CD4-positive, alpha-beta T cell treated with Interferon gamma for 1 hour (primary cell): ENCODE data around the gene ASCC3.

Source experiments
- DNase-seq: peaks from one replicate; pipeline ENCODE4 v3.0.0-alpha.2; 2020

The ASCC3 gene

DNA sequence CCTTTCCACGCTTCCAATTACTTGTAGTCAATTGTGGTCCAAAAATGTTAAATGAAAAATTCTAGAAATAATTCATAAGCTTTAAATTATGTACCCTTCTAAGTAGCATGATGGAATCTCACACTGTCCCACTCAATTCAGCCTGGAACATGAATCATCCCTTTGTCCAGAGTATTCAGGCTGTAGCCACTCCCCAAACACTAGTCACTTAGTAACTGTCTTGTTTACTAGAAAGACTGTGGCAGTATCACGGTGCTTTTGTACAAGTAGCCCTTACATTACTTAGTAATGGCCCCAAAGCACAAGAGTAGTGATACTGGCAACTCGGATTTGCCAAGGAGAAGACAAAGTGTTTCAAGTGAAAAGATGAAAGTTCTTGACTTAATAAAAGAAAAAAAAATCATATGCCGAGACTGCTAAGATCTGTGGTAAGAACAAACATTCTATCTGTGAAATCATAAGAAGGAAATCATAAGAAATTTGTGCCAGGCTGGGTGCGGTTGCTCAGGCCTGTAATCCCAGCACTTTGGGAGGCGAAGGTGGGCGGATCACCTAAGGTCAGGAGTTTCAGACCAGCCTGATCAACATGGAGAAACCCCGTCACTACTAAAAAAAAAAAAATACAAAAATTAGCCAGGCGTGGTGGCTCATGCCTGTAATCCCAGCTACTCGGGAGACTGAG is 247.9 kb downstream of the ASCC3 start:
- DNase-seq: no peak

DNA sequence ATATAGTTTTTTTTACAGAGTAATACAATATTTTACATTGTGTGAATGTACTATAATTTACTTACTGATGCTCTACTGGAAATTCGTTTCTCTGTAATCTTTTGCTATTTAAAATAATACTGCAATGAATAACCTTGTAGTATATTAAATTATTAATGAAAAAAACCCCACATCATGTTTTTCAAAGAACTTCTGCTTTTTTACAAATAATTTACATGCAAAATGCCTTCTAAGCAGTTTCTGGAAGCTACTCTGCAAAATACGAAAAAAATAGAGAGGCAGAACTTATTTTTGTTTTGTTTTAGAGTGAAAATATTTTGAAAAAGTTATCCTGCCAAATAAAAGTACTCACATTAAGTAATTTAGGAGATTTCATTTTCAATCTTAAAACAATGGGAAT is 250.6 kb downstream of the ASCC3 start:
- DNase-seq: no peak

DNA sequence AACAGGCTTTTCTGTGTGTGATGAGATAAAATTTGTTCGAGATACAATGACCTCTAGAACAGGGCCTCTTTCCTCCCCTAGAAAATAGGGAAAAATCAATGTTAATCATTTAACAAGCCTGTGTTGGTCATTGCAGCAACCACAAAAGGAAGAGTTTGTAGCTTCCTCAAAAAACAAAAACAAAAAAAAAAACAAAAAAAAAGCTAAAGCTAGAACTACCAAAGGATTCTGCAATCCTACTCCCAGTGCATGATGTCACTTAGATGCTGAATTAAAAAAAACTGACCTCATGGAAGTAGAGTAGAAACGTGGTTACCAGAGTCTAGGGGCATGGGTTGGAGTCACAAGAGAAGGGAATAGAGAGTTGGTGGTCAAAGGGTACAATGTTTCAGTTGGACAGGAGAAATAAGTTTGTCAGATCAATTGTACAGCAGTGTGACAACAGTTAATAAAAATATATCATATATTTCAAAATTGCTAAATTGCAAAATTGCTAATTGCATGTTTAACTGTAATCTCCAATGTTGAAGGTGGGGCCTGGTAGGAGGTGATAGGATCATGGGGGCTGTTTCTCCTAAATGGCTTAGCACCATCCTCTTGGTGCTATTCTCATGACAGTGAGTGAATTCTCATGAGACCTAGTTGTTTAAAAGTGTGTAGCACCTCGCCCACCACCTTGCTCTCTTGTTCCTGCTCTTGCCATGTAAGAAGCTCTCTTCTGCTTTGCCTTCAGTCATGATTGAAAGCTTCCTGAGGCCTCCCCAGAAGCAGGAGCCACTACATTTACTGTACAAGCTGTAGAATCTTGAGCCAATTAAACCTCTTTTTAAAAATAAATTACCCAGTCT is 253.0 kb downstream of the ASCC3 start:
- no peak for DNase-seq

DNA sequence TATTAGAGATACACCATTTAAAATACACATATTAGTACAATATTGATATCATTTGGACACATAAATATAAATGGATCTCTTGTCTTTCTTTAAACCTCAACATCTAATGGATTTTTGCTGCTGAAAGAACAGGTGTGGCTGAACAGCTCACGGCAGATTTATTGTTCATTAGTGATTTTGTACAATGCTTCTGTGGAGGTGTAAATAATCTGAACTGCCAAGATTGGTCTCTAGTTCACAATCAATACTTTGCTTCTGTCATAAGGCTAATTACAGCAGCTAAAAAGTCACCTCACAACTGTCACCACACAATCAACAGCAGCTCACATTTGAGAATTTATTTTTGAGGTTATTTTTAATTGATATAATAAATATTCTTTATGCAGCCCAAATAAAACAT is 254.4 kb downstream of the ASCC3 start:
- no peak for DNase-seq

DNA sequence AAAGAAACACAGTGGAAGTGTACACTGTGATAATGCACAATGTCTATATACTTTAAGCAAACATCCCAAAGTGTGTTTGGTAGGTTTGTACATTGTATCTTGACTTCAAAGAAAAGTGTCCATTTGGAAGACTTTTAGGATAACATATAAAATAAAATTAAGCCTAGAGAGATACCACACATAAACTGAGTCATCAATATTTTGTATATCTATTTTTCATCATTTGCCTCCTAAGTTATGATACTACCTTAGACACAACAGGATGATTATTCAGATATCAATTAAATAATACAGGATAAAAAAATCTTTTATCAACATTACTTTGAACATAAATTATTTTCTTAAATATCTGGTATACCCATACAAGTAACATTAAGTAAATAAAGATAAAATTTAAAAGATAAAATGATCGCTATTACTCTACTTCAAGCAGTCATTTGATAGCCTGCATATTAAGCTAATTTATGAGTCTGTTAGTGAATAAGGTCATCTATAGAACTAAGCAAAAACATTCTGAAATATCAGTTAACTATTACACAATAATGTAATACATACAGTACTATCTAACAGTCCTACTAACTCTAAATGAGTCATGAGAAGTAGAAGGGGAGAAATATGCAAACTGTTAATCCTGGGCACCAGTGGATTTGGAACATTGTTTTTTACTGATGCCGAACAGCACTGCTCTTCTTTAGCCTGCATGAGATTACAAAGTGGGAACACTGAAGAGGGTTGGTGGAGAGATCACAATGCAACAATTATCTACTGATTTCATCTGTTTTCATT is 258.0 kb downstream of the ASCC3 start:
- DNase-seq: no peak

DNA sequence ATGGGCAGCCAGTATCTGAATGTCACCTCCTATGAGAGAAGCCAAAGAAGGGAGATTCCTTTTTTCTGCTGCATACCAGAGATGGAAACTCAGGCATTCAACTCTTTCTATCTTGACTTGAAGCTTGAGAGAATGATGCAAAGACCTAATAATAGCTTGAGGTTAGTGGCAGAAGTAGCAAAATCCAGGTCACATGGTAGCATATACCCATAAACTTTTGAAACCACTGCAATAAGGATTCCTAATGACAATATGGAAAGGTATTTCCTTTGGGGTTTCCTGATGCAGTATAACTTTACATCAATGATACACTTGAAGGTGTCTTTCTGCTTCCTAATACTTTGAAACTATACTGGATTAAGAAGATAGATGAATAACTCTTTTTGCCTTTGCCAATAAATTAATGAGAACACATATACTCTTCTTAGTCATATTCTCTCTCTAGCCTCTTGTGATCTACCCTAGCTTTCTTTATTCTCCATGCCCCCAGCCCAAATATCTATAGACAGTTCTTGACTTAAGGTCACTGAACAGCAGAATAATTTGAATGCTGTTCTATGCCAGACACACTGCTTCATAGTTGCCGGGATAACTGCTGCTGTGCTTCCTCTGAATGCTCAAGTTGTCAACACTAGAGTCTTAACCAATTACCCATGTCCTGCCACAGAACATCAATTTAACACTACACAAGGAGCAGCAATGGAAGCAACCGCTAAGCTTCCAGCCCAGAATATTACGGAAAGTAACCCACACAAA is 260.9 kb downstream of the ASCC3 start:
- DNase-seq: no peak

DNA sequence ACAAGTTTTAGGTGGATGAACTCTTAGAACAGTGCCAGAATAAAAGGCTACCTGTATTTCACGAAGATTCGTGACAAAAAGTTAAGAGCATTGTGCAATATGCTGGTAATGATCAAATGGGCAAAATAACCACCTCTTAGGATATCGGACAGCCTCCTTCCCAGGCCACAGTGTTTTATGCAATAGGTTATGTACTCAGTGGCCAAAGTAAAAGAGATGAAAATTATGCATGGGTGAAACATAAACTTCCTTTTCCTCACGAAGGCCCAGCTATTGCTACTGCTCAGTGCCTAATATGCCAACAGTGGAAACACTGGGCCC is 262.8 kb downstream of the ASCC3 start:
- no peak for DNase-seq

DNA sequence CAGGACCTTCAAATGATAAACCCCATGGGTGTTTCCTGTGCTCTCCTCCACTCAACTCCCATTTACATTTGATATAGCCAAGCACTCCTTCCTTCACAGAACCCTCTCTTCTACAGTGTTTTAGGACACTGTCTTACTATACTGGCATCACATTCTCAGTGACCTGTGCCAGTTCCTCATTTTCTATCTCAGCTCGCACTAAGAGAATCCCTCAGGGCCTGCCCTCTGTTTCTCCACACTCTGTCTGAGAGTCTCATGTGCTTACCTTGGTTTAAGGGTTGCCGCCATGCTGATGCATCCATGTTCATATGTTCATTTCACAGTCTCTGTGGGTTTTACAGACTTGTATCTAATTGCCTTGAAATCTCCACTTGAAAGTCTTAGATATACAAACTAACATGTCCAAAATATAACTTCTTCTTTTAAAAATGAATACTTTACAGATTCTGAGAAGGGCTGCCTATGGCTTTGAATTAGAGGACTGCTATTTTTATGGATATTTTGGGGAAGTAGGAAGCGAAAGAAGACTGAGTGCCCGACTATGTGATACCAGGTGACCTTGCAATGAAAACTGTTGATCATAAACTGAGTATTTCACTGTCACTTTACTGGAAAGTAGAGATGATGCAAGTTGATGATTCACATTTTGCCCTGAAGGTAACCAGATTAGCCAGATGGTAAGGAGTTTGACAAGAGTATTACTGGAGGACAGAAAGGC is 263.3 kb downstream of the ASCC3 start:
- no peak for DNase-seq

DNA sequence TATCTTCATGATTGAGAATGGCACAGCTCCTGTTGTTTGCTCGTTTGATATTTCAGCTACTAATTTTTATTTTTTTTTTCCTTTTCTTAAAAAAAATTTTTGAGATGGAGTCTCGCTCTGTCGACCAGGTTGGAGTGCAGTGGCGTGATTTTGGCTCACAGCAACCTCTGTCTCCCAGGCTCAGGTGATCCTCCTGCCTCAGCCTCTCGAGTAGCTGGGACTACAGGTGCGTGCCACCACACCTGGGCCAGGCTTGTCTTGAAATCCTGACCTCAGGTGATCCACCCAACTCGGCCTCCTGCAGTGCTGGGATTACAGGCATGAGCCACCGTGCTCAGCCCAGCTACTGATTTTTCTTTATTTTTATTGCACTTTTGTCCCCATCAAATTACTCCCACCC is 266.2 kb downstream of the ASCC3 start:
- DNase-seq: no peak

DNA sequence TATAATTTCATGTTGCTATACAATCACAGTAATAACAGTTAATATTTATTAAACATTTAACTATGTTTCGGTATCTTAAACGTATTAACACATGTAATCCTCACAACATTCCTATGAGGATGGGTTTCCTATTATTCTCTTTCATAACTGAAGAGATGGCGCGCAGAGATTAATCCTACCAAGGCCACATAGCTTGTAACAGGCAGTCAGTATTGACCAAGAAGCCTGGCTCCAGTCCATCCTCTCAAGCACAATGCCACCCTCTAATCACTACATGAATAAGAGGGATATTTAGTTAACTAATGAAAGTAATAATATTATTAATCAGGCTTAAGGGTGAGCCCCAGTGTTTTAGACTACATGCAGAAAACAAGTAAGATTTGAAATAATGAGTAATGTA is 266.7 kb downstream of the ASCC3 start:
- DNase-seq: no peak

DNA sequence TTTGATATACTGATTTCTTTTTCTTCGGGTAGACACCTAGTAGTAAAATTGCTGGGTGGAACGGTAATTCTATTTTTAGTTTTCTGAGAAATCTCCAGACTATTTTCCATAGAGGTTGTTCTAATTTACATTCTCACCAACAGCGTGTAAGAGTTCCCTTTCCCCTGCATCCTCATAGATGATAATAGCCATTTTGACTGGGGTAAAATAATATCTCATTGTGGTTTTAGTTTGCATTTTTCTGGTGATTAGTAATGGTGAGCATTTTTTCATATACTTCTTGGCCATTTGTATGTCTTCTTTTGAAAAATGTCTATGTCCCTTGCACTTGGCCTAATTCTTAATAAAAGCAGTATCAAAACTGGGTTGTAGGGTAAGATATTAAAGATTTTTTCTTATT is 267.5 kb downstream of the ASCC3 start:
- DNase-seq: no peak

DNA sequence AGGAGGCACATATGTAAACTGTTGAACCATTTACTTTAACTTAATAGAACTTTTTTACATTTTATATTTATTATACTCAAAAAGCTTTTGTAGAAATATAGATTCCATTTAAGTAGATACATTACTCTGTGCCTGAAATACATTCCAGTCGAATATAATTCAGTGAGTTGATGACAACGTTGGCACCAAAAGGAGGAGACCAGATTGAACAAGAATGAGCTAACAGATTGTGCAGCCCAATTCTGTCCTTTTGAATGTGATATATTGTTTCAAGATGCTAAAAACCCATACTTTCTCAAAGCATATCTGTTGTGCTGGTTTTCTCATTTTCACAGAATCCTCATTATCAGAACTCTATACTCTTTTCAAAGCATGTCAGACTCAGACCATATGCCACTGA is 269.0 kb downstream of the ASCC3 start:
- no peak for DNase-seq

DNA sequence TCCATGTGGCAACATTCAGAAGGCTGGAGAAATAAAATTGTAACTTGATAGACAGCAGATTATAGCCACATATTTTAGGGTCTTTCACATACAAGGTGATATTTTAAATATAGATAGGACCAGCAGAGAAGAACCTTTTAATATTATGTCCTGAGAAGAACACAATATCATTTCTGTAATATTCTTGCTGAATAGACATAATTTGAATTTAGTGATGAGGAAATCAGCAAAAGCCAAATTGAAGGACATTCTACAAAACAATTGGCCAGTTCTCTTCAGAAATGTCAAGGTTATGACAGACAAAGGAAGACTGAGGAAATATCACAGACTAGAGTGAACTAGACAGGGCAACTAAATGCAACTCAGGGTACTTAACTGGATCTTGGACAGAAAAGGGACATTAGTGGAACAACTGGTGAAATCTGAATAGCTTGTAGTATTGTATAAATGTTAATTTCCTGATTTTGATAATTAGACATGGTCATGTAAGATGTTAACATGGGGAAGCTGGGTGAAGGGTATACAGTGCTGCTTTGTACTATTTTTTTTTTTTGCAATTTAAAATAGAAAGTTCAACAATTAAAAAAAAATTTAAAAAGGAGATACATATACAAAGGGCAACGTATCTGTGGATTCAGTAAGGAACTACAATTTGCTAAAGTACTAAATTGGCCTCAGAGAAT is 281.9 kb downstream of the ASCC3 start:
- DNase-seq: no peak

DNA sequence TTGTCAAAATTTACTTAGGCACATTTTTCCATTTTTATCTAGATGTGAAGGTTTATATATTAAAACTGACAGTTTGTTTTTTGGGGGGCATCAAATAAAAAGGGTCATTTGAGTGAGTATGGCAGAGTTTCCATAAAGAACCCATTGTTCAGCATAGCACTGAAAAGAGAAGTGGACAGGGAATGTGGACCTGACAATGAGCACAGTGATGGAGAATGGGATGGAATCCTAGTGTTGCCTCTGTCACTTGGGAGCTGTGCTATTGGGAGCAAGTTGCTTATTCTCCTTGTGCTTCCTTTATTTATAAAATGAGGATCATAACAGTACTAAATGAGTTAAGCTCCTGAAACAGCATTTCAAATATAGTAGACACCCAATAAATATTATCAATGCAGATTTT is 285.7 kb downstream of the ASCC3 start:
- DNase-seq: no peak

DNA sequence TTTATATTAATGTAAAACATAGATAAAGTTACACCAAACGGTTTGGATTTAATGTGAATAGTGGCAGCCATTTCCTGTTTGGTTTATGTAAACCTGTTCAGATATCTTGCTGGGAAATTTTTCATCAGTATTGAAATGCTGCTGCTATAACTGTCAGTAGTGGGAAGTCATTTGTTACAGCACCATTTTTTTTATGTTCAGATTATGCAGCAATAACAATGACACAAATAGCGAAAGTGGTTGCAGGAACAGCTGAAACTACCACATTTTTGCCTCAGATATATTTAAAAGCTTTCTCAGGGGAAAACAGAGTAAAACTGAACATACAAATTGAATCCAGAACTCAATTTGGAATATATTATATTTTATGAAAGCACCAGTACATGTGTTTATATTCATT is 287.6 kb downstream of the ASCC3 start:
- DNase-seq: no peak

DNA sequence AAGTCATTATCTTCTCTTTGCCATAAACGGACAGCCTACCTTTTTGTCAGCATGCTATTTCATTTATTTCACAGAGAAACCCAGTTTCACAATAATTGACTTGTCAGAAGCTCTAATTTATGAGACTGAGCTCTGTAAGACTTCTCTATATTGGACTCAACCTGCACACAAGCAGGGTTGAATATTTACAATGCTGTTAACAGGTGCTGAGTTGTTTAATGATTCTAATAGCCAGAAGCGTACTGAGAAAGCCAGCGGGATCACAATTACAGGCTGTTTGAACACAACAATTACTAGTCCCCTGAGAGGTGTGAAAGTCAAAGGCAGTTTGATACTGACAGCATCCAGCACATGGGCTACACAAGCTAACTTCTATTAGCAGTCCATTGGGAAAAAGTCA is 288.2 kb downstream of the ASCC3 start:
- no peak for DNase-seq

DNA sequence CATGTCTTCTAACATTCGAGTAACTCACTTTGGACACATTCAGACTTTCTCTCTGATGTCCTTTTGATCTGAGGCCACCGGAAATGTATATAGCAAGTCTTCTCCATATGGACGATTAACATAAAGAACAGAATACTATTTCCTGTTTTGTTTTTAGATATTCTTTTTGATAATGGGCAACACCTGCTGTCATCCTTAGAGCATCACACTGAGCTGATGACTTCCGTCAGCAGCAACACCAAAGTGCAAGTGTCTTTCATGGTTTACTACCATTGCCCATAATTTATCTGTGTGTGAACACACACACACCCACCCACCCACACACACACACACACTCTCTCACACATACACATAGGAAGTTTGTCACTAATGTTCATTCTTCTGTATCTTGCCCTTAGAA is 303.7 kb downstream of the ASCC3 start:
- DNase-seq: no peak

DNA sequence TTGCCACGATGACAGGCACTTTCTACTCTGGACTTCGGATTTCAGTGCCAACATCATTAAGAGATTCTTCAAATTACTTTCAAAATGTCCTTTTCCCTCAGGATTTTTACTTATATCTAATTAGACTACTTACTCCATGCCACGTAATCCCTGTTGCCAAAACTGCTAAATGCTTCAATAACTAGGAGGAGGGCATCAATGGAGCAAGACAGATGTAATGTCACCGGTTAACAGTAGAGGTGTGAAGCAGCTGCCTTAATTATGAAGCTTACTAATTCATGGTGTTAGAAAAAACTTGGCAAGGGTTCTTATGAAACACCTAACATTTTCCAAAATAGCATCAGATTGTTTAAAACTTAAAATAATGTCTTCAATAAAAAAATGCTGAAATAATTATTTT is 305.2 kb downstream of the ASCC3 start:
- no peak for DNase-seq

DNA sequence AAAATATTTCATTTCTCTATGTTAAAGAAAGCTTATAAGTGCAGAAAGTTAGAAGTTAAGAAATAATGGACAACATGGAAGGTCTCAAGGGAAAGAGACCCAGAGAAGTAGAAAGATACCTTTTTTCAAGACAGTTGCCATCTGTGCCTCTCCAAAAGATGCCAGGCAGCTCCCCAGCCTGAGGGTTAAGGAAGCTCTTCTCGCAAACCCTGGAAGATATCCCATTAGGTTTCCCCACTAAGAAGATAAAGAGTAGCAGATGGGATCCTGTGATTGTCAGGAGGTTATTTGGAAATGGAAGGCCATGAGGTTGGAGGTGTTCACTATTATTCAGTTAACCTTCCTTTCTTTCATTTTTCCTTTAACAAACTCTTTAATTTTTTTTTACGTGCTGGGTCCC is 306.3 kb downstream of the ASCC3 start:
- DNase-seq: no peak

DNA sequence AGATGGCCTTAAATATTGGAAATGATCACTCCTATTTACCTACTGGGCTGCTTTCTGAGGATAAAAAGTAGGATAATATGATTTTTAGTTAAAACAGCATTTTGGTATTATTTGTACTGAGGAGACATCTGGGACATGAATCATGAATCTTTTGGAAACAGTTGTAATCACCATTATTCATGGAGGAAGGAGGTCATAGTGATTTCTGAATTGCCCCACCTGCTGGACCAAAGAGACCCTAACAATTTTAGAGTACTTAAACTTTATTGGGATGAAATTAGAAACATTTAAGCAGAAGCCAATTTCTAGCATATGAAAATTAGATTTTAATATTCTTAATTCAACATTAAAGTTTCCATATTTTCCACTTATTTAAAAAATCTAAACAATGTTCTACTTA is 308.0 kb downstream of the ASCC3 start:
- DNase-seq: no peak

DNA sequence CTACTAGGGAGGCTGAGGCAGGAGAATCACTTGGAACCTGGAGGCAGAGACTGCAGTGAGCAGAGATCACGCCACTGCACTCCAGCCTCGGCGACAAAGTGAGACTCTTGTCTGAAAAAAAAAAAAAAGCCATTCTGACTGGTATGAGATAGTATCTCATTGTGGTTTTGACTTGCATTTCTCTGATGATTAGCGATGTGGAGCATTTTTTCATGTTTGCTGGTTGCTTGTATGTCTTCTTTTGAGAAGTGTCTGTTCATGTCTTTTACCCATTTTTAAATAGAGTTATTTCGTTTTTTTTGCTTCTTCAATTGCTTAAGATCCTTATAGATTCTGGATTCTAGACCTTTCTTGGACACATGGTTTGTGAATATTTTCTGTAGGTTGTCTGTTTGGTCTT is 312.9 kb downstream of the ASCC3 start:
- DNase-seq: no peak

DNA sequence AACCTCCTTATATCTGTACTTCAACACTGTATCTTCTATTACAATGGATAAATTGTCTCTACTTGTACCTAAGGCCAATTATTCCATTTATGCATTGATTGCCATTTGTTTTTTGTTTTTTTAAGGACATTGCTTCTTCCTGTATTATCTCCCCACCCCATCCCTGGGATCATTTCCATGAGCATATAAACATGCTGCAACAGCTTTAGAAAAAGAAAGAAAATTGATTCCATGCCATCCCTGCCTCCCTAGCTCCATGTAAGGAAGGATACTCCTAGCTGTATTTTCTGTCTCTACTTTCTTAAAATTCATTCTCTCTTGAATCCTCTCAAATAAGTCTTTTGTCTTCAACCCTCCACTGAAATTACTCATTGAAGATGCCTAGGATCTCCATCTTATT is 314.6 kb downstream of the ASCC3 start:
- DNase-seq: no peak
